Parathyroid adenoma (tissue), 2 donors: Measurements from ENCODE around the gene MYF5.
"Not testable (repeated sequence)": the region's sequence is repeated elsewhere in the genome, so short reads cannot be mapped to it uniquely, and the experiment has no call there.

ENCODE experiments used
- H2AFZ ChIP-seq: fragments of 300-600 bp; sonication (generic); one replicate; pipeline ENCODE4 v1.7.0; 2017; ENCODE audit warnings: antibody characterized with exemption, mild to moderate bottlenecking
- H3K27ac ChIP-seq: fragments of 300-600 bp; sonication (generic); one replicate; pipeline ENCODE4 v1.7.0; 2017
- H3K27me3 ChIP-seq: fragments of 300-600 bp; sonication (generic); one replicate; pipeline ENCODE4 v1.7.0; 2017; ENCODE audit warnings: low read length; ENCODE audit not compliant: control insufficient read depth, insufficient read depth
- H3K36me3 ChIP-seq: fragments of 300-600 bp; sonication (generic); one replicate; pipeline ENCODE4 v1.7.0; 2017; ENCODE audit warnings: low read length; ENCODE audit not compliant: control insufficient read depth, insufficient read depth
- H3K4me1 ChIP-seq: fragments of 300-600 bp; sonication (generic); one replicate; pipeline ENCODE4 v1.7.0; 2017; ENCODE audit warnings: control low read depth
- H3K4me2 ChIP-seq: fragments of 300-600 bp; sonication (generic); one replicate; pipeline ENCODE4 v1.7.0; 2017; ENCODE audit warnings: low read length
- H3K4me3 ChIP-seq: fragments of 300-600 bp; sonication (generic); one replicate; pipeline ENCODE4 v1.7.0; 2017; ENCODE audit warnings: low read depth, low read length
- H3K79me2 ChIP-seq: fragments of 300-600 bp; sonication (generic); one replicate; pipeline ENCODE4 v1.7.0; 2017; ENCODE audit warnings: control low read depth
- H3K9ac ChIP-seq: fragments of 300-600 bp; sonication (generic); one replicate; pipeline ENCODE4 v1.7.0; 2017; ENCODE audit warnings: mild to moderate bottlenecking
- H3K9me3 ChIP-seq: fragments of 300-600 bp; sonication (generic); one replicate; pipeline ENCODE4 v1.7.0; 2017; ENCODE audit warnings: low read length; ENCODE audit not compliant: control insufficient read depth
- TF ChIP-seq, protein P1 (sequence below): fragments of 300-600 bp; sonication (generic); IDR thresholded peaks from one replicate; pipeline ENCODE4 v1.7.0; 2017; ENCODE audit warnings: antibody characterized with exemption, mild to moderate bottlenecking
- donor health status: primary hyperparathyroidism.

MYF5 gene

GRCh38 chr12:80716696-80717469 is at the start of gene MYF5:
TSS of gene MYF5 (plus strand) at chr12:80716912. CDS start at chr12:80717064, 152 bp downstream.
- Histone ChIP-seq H3K4me1 (no peaks in the 10 kb centered on the region), H3K79me2 (no peaks in the 10 kb centered on the region), H3K4me2 (no peak within 1 kb of the TSS), H3K36me3 (no peaks in the 10 kb centered on the region), H3K9me3 (no peaks in the 10 kb centered on the region), H3K4me3 (no peak within 1 kb of the TSS), H3K27me3 (no peaks in the 10 kb centered on the region), H3K27ac (no peak within 1 kb of the TSS), H2AFZ (no peak within 1 kb of the TSS), H3K9ac (no peak within 1 kb of the TSS)
- TF ChIP-seq, protein P1, sequence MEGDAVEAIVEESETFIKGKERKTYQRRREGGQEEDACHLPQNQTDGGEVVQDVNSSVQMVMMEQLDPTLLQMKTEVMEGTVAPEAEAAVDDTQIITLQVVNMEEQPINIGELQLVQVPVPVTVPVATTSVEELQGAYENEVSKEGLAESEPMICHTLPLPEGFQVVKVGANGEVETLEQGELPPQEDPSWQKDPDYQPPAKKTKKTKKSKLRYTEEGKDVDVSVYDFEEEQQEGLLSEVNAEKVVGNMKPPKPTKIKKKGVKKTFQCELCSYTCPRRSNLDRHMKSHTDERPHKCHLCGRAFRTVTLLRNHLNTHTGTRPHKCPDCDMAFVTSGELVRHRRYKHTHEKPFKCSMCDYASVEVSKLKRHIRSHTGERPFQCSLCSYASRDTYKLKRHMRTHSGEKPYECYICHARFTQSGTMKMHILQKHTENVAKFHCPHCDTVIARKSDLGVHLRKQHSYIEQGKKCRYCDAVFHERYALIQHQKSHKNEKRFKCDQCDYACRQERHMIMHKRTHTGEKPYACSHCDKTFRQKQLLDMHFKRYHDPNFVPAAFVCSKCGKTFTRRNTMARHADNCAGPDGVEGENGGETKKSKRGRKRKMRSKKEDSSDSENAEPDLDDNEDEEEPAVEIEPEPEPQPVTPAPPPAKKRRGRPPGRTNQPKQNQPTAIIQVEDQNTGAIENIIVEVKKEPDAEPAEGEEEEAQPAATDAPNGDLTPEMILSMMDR: no peak

DNA sequence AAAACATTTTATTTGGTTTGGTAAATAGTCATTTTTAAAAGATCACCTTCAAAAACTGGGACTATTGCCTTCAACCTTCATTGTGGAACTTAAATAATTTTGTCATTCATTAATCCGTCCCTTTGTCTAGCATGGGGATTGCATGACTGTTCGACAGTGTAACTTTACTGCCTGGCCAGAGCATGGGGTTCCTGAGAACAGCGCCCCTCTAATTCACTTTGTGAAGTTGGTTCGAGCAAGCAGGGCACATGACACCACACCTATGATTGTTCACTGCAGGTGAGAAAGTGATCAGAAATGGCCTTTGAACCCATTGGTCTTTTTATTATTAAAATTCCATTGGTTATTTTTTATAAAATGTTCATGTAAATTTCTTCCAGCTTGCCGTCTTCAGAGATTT is 46.5 kb upstream of the MYF5 start:
- H2AFZ ChIP-seq: no peak overlapping the region
- no peak overlapping the region for H3K27ac ChIP-seq
- no peak overlapping the region for H3K4me3 ChIP-seq
- no peaks in the 10 kb centered on the region for H3K79me2 ChIP-seq
- no peak overlapping the region for H3K4me2 ChIP-seq
- no peaks in the 10 kb centered on the region for H3K36me3 ChIP-seq
- H3K27me3 ChIP-seq: no peaks in the 10 kb centered on the region
- no peaks in the 10 kb centered on the region for H3K9me3 ChIP-seq
- no peaks in the 10 kb centered on the region for H3K4me1 ChIP-seq
- TF ChIP-seq, protein P1: no peak
- no peak overlapping the region for H3K9ac ChIP-seq

DNA sequence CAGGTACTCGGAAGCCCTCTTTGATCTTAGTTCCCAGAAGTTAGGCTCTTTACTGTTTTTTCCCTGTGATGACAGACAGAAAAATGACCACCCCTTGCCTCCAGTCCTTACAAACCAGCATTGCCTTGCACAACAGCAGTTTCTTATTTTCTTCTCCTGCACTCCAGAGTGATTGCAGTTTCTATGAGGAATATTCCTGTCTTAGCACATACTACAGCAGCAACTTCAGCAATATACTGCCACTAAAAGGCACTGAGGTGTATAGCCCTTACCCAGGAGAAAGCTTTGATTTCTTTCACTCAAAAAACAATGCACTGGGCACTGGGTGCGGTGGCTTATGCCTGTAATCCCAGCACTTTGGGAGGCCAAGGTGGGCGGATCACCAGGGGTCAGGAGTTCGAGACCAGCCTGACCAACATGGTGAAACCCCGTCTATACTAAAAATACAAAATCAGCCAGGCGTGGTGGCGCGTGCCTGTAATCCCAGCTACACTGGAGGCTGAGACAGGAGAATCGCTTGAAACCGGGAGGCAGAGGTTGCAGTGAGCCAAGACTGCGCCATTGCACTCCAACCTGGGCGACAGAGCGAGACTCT is 40.6 kb upstream of the MYF5 start:
- H3K79me2 ChIP-seq, H3K9me3 ChIP-seq, H3K9ac ChIP-seq, H3K4me3 ChIP-seq, H3K4me1 ChIP-seq, H3K36me3 ChIP-seq, H3K27me3 ChIP-seq, H3K27ac ChIP-seq, H3K4me2 ChIP-seq, H2AFZ ChIP-seq: not testable (repeated sequence)

DNA sequence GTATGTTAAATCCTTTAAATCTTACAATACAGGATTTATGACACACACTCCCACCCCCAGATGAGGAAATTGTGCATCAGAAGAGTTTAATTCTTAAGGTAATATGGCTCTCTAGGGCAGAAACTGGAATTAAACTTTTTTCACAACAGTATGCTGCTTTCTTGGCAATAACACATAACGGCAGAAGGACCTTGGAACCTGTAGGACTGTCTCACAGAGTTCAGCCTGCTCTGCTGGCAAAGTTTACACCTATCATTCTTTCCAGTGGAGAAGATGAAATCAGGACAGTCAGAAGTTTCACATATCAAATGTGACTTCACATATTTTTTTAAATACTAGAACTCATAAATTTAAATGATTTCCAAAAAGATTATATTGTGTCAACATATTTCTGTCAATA is 39.9 kb upstream of the MYF5 start:
- Histone ChIP-seq H3K4me3 (no peak overlapping the region), H3K9ac (no peak overlapping the region)

DNA sequence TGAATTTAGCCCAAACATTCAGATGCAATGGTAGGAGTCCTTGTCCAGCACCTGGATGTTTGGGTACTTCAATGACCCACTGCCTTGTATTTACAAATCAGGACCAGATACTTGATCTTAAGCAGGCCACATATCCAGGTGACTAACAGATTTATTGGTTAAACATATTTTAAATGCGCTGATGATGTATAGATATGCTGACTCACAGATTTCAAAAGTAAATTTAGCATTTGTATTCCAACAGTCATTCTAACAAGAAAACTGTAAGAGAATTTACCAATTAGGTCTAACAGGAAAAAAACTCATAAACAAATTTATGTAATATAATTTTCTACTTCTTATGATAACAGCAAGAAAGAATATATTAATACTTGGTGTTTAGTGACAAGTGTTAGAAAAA is 38.7 kb upstream of the MYF5 start:
- Histone ChIP-seq H3K27me3 (no peaks in the 10 kb centered on the region), H2AFZ (no peak overlapping the region), H3K36me3 (no peaks in the 10 kb centered on the region), H3K4me2 (no peak overlapping the region), H3K4me1 (no peaks in the 10 kb centered on the region), H3K9ac (no peak overlapping the region), H3K27ac (no peak overlapping the region), H3K4me3 (no peak overlapping the region), H3K79me2 (no peaks in the 10 kb centered on the region), H3K9me3 (no peaks in the 10 kb centered on the region)
- TF ChIP-seq, protein P1: no peak

More for the DNA sequence above, 39.9 kb upstream of the MYF5 start:
- no peaks in the 10 kb centered on the region for H3K9me3 ChIP-seq
- H3K4me2 ChIP-seq: no peak overlapping the region
- no peaks in the 10 kb centered on the region for H3K4me1 ChIP-seq
- no peak overlapping the region for H3K27ac ChIP-seq
- no peaks in the 10 kb centered on the region for H3K36me3 ChIP-seq
- no peak overlapping the region for H2AFZ ChIP-seq
- no peaks in the 10 kb centered on the region for H3K27me3 ChIP-seq
- no peaks in the 10 kb centered on the region for H3K79me2 ChIP-seq
- TF ChIP-seq, protein P1: no peak
